ENCODE results near the gene NRDE2. TPM values are rescaled to one million over a fixed set of nuclear protein-coding genes. Genes with fewer than 3 reads are reported as not detected.

The NRDE2 gene
- total RNA-seq, 1 experiment from 2014 or later, result 20.1 TPM

DNA sequence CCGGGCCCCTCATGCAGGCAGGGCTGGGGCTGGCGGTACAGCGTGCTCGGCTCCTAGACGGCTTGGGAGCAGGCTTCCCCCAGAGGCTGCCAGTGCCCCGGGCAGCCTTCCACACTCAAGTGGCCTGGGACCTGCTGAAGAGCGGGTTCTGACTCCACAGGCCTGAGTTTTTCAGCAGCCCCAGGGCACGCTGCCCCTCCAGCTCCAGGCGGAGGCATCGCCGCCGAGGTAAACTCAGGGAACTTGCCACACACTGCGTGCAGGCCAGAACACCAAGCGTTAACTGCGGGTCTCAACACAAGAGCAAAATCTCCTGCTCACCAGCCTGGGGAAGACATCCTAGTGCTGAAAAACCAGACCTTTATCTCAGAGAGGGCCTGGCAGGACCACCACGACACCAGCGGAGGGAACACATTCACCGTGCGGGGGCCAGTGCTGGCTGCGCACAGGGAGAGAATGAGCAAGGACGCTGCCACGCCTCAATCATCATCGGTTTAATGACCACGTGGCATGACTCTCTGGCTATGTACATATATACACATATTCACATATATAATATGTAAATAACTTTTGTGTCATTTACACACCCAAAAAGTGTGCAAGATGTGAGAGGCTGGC, 54.1 kb downstream of the NRDE2 start:
- H3K4me1 ChIP-seq (ENCODE audit: control insufficient read depth in 1 of 2, insufficient read depth in 2 of 2, low read length in 2 of 2), result peaks cover 0 to 9% of the 10 kb centered on the region in 2 experiments; a peak in 2 of 4 replicates
- no peaks in the 10 kb centered on the region for H3K27me3 ChIP-seq (ENCODE audit: insufficient read depth, low read length)
- no peak overlapping the region for H3K9ac ChIP-seq (ENCODE audit: low read length)
- H3K27ac ChIP-seq (ENCODE audit: low read depth, low read length), result no peak overlapping the region
- ChIA-PET POLR2A (no interaction called here), CTCF (interaction anchor here (1.2 kb wide), 1 partner anchor 24 kb away, joined by 3 read pairs; no protein-coding TSS in a partner anchor), RAD21 (ENCODE audit: low non-redundant PET in 1 of 2, low total read pairs in 2 of 2, uncharacterized antibody in 2 of 2, unreplicated experiment in 2 of 2) (no interaction called here)
- peaks cover 8% of the 10 kb centered on the region in 2 experiments for H3K36me3 ChIP-seq (ENCODE audit: control insufficient read depth in 1 of 2, insufficient read depth in 2 of 2, low read length in 2 of 2)
- no peak overlapping the region for H3K4me3 ChIP-seq (replicated peaks in 1 of 2; ENCODE audit: low read depth in 1 of 2, low read length in 2 of 2)
- no peaks in the 10 kb centered on the region for H3K9me3 ChIP-seq (ENCODE audit: control insufficient read depth in 1 of 2, insufficient read depth in 1 of 2, low read depth in 1 of 2, low read length in 2 of 2)
- H4K20me1 ChIP-seq (ENCODE audit: insufficient read depth), result no peaks in the 10 kb centered on the region
- H3K9me2 ChIP-seq (ENCODE audit: insufficient read depth), result no peaks in the 10 kb centered on the region
- DNase-seq (ENCODE audit: low read depth, low spot score), result no peak
- no TSS peak for BruUV-seq (replicated peaks)
- TF ChIP-seq CTCF (IDR thresholded peaks at IDR 0.05 in 2 of 3, conservative IDR thresholded peaks at IDR 0.05 in 1 of 3; ENCODE audit: borderline replicate concordance in 1 of 3, insufficient read depth in 1 of 3, low read depth in 2 of 3, low read length in 2 of 3) (no peak), EGR1 (IDR thresholded peaks at IDR 0.05; ENCODE audit: low read depth) (no peak), POLR2AphosphoS5 (IDR thresholded peaks at IDR 0.05; ENCODE audit: low read depth, low read length) (no peak)
- H3K4me2 ChIP-seq (ENCODE audit: low read length), result no peak overlapping the region
- intact Hi-C loops (cut with micrococcal nuclease), result no loop called here
- H2AFZ ChIP-seq (ENCODE audit: low read depth, low read length, poor library complexity, severe bottlenecking), result no peak overlapping the region
- no peaks in the 10 kb centered on the region for H3K79me2 ChIP-seq (ENCODE audit: insufficient read depth, low read length)
- ATAC-seq, result no peak

- no peaks in the 10 kb centered on the region for H3K9me3 ChIP-seq (ENCODE audit: control insufficient read depth in 1 of 2, insufficient read depth in 1 of 2, low read depth in 1 of 2, low read length in 2 of 2)
- H3K9ac ChIP-seq (ENCODE audit: low read length), result no peak overlapping the region
- peaks cover 11% of the 10 kb centered on the region in 2 experiments for H3K36me3 ChIP-seq (ENCODE audit: control insufficient read depth in 1 of 2, insufficient read depth in 2 of 2, low read length in 2 of 2)
- no TSS peak for BruUV-seq (replicated peaks)
- no peaks in the 10 kb centered on the region for H4K20me1 ChIP-seq (ENCODE audit: insufficient read depth)
- DNase-seq (ENCODE audit: low read depth, low spot score) (no peak), ATAC-seq (no peak)
- no peaks in the 10 kb centered on the region for H3K9me2 ChIP-seq (ENCODE audit: insufficient read depth)
- H3K4me1 ChIP-seq (ENCODE audit: control insufficient read depth in 1 of 2, insufficient read depth in 2 of 2, low read length in 2 of 2), result peaks cover 0 to 9% of the 10 kb centered on the region in 2 experiments; a peak in 2 of 4 replicates
- no peak overlapping the region for H2AFZ ChIP-seq (ENCODE audit: low read depth, low read length, poor library complexity, severe bottlenecking)
- CTCF ChIA-PET, result interaction anchor here (1.2 kb wide), 1 partner anchor 24 kb away, joined by 3 read pairs; no protein-coding TSS in a partner anchor
- POLR2A ChIA-PET, result no interaction called here
- no peak overlapping the region for H3K4me3 ChIP-seq (replicated peaks in 1 of 2; ENCODE audit: low read depth in 1 of 2, low read length in 2 of 2)
- RAD21 ChIA-PET (ENCODE audit: low non-redundant PET in 1 of 2, low total read pairs in 2 of 2, uncharacterized antibody in 2 of 2, unreplicated experiment in 2 of 2), result no interaction called here
- intact Hi-C loops (cut with micrococcal nuclease), result no loop called here
- H3K27me3 ChIP-seq (ENCODE audit: insufficient read depth, low read length), result no peaks in the 10 kb centered on the region
- no peaks in the 10 kb centered on the region for H3K79me2 ChIP-seq (ENCODE audit: insufficient read depth, low read length)
- H3K27ac ChIP-seq (ENCODE audit: low read depth, low read length), result no peak overlapping the region
- no peak overlapping the region for H3K4me2 ChIP-seq (ENCODE audit: low read length)
- TF ChIP-seq TCF7L2 (IDR thresholded peaks at IDR 0.05; ENCODE audit: borderline replicate concordance, extremely low read depth, insufficient read depth, insufficient read length) (no peak), POLR2A (IDR thresholded peaks at IDR 0.05; ENCODE audit: borderline replicate concordance, extremely low read depth, insufficient read depth, insufficient read length) (no peak), REST (IDR thresholded peaks at IDR 0.05; ENCODE audit: low read depth) (no peak), JUND (IDR thresholded peaks at IDR 0.05) (no peak), EGR1 (IDR thresholded peaks at IDR 0.05; ENCODE audit: low read depth) (no peak), CBX3 (IDR thresholded peaks at IDR 0.05; ENCODE audit: low read depth) (no peak), FOSL1 (IDR thresholded peaks at IDR 0.05; ENCODE audit: low read depth) (no peak), SP1 (IDR thresholded peaks at IDR 0.05; ENCODE audit: low read depth) (no peak), SRF (IDR thresholded peaks at IDR 0.05; ENCODE audit: low read depth) (no peak)
Measured at GRCh38 chr14:90276646-90277367, 54.9 kb downstream of the NRDE2 start.
